Subcutaneous adipose tissue (tissue), 4 donors: Measurements from ENCODE around the gene LTBP2. TPM values are rescaled to one million over a fixed set of nuclear protein-coding genes. Genes with fewer than 3 reads are reported as not detected.

Experiments used
- total RNA-seq, 4 donors: library from RNA; depleted of rRNA; stranded (reverse); fragments of >200 nt; gene quantifications; one replicate each; pipeline ENCODE4 v1.1.0, GENCODE V29; 2016
- TF ChIP-seq, protein P1 (sequence below): fragments of 450-650 bp; IDR thresholded peaks from one replicate; pipeline ENCODE4 v1.5.1; 2016; ENCODE audit warnings: low read depth, mild to moderate bottlenecking, control low read depth, antibody characterized with exemption, moderate library complexity

LTBP2 gene
- total RNA-seq, 4 donors from 2014 or later, result 39.6 to 109 (median 64.3) TPM

GRCh38 chr14:74505831-74506230 lies 106.2 kb downstream of the LTBP2 start:
- TF ChIP-seq, protein P1, sequence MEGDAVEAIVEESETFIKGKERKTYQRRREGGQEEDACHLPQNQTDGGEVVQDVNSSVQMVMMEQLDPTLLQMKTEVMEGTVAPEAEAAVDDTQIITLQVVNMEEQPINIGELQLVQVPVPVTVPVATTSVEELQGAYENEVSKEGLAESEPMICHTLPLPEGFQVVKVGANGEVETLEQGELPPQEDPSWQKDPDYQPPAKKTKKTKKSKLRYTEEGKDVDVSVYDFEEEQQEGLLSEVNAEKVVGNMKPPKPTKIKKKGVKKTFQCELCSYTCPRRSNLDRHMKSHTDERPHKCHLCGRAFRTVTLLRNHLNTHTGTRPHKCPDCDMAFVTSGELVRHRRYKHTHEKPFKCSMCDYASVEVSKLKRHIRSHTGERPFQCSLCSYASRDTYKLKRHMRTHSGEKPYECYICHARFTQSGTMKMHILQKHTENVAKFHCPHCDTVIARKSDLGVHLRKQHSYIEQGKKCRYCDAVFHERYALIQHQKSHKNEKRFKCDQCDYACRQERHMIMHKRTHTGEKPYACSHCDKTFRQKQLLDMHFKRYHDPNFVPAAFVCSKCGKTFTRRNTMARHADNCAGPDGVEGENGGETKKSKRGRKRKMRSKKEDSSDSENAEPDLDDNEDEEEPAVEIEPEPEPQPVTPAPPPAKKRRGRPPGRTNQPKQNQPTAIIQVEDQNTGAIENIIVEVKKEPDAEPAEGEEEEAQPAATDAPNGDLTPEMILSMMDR, result no peak

DNA sequence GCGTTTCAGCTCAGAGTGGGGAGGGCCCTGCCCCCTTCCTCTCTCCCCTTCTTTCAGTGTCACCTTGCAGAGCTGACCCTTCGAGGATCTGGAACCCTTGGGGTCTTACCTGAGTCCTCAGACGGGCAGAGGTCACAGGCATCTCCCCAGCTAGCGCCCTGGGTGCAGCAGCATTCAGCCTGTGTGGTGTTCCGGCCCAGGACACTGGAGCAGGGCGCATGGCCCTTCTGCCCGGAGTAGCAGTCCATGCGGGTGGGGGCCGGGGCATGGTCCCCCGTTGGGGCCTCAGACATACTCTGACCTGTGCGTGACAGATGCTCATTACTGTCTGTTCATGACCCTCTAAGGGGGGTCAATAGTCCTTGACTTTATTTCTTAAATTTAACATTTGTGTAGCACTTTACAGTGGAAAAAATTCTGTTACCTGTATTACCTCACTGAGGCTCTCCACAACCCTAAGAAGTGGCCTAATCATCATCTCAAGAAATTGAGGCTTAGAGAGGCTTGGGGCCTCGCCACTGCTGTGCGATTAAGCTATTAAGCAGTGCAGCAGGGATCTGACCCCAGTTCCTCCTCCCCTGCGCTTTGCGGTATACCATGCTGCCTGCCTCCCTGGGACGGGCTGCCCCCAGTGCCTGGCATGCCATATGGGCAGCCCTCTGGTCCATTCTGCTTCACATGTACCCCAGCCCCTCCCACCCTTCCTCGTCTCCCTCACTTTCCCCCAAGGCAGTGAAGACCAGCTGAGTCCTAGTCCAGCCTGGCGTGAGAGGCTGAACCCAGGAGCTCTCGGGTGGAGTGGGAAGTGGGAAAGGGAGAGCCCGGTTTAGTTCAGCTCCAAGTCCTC lies 106.9 kb downstream of the LTBP2 start:
- TF ChIP-seq, protein P1, result no peak

- TF ChIP-seq, protein P1, result no peak
Observed at GRCh38 chr14:74504412-74504811, 107.6 kb downstream of the LTBP2 start.

DNA sequence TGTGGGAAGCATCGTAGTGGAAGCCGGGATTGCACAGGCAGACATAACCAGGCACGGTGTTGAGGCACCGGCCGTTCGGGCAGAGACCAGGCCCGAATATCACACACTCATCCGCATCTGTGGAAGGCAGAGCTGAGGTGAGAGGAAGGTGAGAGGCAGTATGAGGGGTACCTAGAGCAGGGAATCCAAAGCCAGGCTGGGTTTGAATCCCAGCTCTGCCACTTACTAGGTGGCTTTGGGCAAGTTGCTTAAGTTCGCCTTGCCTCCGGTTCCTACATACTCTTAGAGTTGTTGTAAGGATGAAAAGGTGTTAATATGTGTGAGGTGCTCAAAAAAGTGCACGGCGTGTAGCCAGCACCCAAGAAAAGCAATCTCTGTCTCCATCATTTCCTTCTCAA lies 108.1 kb downstream of the LTBP2 start:
- TF ChIP-seq, protein P1, result no peak

GRCh38 chr14:74503291-74503937 lies 108.6 kb downstream of the LTBP2 start:
- TF ChIP-seq, protein P1, result no peak

DNA sequence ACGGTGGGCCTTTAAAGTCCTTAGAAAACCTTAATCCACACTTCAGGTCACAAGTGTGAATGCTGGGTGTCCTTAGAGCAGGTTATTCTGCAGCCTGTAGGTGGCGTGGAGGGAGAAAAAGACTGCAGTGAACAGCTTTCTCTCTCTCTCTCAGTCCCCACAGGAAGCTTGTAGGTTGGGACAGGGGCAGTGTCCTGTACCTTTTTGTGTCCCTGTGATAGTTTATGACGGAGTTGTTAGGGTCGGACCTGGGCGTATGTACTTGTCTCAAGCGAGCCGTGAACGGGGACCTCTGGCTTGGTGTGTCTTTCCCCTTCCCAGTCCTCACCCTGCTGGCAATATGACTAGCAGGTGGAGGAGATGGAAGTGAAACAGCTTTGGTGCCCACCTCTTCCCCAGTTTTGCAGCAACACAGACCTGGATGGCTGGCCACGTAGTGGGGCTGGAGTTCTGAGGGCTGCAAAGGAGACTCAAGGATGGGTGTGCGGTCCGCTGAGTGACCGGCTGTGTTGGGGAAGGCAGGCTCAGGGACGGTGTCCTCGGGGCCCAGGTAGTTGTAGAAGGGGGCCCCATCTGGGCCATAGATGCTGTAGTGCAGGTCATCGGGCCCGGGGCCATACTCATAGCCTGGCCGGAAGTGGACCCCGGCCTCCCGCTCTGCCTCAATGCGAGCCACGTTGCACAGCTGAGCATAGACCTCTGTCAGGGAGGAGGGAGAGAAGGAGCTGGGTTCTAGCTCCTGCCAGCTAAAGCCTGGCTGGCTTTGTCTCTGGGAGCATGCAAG lies 109.6 kb downstream of the LTBP2 start:
- TF ChIP-seq, protein P1, result no peak

GRCh38 chr14:74501691-74502090 lies 110.3 kb downstream of the LTBP2 start:
- TF ChIP-seq, protein P1, result no peak
